ENCODE measurements around the gene SUGCT.

SUGCT gene

DNA sequence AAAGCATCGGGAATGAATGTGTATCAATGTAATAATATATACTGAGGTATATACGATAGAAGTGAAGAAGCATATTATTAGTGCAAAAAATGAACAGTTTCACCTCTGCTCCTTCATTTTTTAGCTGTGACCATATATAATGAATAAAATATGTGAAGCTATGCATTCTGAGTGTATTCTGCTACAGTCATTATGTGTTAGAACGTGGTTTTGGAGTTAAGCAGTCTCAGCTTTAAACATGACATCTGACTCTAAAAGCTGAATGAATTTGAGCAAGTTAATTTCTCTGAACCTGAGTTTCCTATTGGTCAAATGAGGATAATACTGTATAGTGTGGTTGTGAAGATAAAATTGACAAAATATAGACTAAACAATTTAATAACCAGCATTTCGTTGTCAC is 358.1 kb downstream of the SUGCT start:
- TF ChIP-seq, protein P1, sequence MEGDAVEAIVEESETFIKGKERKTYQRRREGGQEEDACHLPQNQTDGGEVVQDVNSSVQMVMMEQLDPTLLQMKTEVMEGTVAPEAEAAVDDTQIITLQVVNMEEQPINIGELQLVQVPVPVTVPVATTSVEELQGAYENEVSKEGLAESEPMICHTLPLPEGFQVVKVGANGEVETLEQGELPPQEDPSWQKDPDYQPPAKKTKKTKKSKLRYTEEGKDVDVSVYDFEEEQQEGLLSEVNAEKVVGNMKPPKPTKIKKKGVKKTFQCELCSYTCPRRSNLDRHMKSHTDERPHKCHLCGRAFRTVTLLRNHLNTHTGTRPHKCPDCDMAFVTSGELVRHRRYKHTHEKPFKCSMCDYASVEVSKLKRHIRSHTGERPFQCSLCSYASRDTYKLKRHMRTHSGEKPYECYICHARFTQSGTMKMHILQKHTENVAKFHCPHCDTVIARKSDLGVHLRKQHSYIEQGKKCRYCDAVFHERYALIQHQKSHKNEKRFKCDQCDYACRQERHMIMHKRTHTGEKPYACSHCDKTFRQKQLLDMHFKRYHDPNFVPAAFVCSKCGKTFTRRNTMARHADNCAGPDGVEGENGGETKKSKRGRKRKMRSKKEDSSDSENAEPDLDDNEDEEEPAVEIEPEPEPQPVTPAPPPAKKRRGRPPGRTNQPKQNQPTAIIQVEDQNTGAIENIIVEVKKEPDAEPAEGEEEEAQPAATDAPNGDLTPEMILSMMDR (IDR thresholded peaks at IDR 0.05), result no peak

DNA sequence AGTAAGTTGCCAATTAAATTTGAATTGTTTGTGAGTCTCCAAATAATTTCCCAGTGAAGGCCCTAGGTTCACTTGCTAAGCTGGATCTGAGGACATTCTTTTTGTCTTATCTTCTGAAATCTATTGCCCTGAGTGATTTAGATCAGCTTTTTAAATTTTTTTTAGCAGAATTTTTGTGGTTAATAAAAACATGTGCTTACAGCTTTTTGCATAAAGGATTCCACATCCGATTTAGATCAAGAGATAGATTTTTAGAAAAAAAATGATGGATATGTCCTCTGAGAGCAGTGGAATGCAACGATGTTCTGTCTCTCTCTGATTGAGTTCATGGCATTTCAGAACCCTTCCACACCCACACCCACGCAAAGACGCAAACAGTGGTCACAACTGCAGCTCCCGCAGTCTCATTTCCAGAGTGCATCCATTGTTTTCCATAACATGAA is 358.8 kb downstream of the SUGCT start:
- TF ChIP-seq, protein P1 (IDR thresholded peaks at IDR 0.05), result no peak

DNA sequence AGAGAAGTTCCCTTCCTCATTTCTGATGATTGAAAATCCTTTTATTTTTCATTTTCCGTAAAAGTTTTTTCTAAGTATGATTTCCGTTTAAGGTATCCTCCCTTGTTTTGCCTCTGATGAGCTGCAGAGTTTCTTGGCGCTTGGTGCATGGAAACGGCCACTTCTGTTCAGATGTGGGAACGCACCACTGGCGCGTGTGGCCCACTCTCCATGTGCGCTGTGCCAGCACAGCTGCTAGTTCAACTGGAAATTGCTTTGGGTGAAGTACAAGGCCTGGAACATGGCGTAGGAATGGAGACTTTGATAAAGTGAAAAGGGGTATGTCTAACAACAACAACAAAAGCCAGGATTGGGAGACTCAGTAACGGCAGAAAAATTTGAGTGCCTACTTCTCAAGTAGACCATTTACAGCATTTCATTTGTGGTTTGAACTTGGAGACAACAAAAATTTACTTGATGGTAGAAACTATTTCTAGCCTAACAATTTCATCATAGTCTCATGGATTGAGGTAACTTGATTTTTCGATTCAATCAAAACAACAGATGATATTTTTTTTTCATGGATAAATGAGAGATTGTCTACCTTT is 364.2 kb downstream of the SUGCT start:
- TF ChIP-seq, protein P1 (IDR thresholded peaks at IDR 0.05), result no peak

DNA sequence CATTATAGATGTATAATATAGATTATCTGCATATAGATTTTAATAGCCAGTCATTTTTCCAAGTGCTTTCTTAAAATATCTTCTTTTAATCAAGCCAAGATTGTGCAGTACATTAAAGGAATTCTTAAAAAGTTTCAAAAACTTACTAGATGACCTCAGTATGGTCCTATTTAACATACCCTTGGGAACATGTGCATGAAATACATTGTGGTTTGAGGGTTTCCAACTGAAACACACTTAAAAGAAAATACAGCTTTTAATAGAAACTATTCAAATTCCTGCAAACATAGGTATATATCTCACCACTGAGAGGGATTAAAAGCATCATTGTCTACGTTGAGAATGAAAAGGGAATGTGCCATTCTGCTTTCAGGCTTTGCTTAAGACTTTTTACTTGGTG is 364.9 kb downstream of the SUGCT start:
- TF ChIP-seq, protein P1 (IDR thresholded peaks at IDR 0.05), result no peak

DNA sequence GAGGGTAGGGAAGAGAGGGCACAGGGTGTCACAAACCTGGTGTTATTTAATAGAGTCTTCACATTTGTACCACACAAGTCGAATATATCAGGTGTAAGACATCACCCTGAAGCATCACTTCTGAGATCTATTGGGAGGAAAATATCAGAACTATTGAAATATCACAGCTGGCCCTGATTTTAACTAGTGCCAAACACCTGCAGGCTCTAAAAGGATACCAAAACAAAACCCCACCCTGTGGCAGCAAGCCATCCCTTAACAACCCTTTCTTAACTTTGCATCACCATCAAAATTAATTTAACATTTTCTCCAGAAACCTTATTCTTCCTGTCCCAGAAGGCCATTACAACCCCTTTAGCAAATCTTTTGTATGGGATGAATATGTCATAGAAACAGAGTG is 365.4 kb downstream of the SUGCT start:
- TF ChIP-seq, protein P1 (IDR thresholded peaks at IDR 0.05), result no peak

DNA sequence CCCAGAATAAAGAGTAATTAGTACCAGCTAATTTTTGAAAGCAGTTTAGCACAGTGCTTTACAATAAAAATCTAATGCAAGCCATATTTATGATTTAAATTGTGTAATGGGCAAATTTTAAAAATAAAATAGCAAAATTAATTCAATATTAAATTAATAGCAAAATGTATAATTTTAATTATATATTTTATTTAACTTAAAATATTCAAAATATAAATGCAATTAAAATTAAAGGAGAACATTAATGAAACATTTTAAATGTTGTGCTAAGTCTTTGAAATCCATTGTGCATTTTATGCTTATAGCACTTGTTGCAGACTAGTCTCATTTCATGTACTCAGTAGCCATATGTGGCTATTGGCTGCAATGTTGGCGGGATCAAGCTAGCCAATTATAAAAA is 367.6 kb downstream of the SUGCT start:
- TF ChIP-seq, protein P1 (IDR thresholded peaks at IDR 0.05), result no peak

DNA sequence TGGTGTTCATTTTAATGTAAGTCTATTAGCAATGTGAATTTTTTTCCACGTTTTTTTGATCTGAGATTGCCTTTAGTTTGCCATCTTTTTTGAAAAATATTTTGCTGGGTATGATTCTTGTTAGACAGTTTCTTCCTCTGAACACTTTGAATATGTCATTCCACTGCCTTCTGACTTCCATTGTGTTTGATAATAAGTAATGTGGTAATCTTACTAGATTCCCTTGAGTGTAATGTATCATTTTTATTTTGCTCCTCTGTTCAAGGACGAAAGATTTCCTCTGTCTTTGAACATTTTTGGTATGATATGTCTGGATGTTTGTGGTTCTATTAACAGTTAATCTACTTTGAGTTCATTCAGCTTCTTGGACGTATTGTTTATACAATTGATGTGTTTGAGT is 371.4 kb downstream of the SUGCT start:
- TF ChIP-seq, protein P1 (IDR thresholded peaks at IDR 0.05), result no peak

DNA sequence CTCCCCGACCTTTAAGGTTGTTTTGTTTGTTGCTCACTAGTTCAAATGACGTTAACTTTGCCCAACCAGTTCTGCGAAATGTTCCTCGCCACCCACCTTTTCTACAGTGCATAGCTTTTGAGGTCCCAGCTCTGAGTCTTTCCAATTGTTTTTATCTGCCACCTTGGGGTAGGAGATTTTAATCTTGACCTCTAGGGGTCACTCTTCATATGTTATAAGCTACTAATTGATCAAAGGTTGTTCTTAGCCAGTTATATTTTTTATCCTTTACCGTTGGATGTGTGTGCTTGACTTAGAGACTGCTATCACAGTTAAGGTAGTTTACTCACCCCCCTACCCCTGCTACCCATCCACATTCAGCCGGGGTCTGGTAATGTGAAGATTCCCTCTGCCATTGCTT is 372.4 kb downstream of the SUGCT start:
- TF ChIP-seq, protein P1 (IDR thresholded peaks at IDR 0.05), result peak; percentile 55
